K562 (cell line): ENCODE measurements around the gene DNAJC1. TPM values are rescaled to one million over a fixed set of nuclear protein-coding genes. Genes with fewer than 3 reads are reported as not detected.

ENCODE experiments used
- ATAC-seq: fragments of 200-7000 bp; cut with Tn5 transposase; 3 replicates; pipeline ENCODE4 v1.9.1; 2020; ENCODE audit warnings: moderate library complexity
- BruUV-seq: library from RNA; stranded (reverse); fragments of 400-500 nt; replicated peaks from 2 replicates; lab custom pipeline; 2021; lab: Mats Ljungman, UMichigan
- CTCF ChIA-PET: fragments of 300-600 bp; formaldehyde crosslinking; extraction: SDS; loops from one replicate; lab custom pipeline; 2021; ENCODE audit warnings: low intra/inter-chr PET ratio; lab: Yijun Ruan, JAX
- POLR2A ChIA-PET: fragments of 300-600, 350-650 bp; sonication (Branson Sonifier 250); formaldehyde crosslinking; extraction: SDS; loops from one replicate; lab custom pipeline; 2021; ENCODE audit warnings: antibody characterized with exemption, inconsistent platforms; lab: Yijun Ruan, JAX
- DNase-seq, 4 experiments: peaks; one replicate each; pipeline versions ENCODE4 v3.0.0 to v3.0.0-alpha.2; 2011 to 2018; ENCODE audit warnings: low spot score in 3 of 4, mixed read lengths in 3 of 4; ENCODE audit errors: extremely low read depth in 1 of 4
- FAIRE-seq: peaks from 2 replicates; lab custom pipeline; 2011; peaks lifted over from hg19 to GRCh38; lab: Jason Lieb, UNC
- H2AFZ ChIP-seq: 2 replicates; pipeline ENCODE4 v1.6.0; 2011; ENCODE audit warnings: low read depth, low read length, control low read depth, inconsistent platforms
- H3K27ac ChIP-seq: fragments of 200-600 bp; 3 replicates; pipeline ENCODE4 v1.8.0; 2011; ENCODE audit warnings: low read depth, mild to moderate bottlenecking, control low read depth, inconsistent platforms, low read length, moderate library complexity, mixed read lengths; ENCODE audit errors: extremely low read depth
- H3K27me3 ChIP-seq, 2 experiments: fragments of 300-600 bp in 1 of 2; 2 replicates in 1 of 2; 3 replicates in 1 of 2; pipeline versions ENCODE4 v1.6.0 to v1.8.0; 2011; ENCODE audit warnings: inconsistent platforms in 2 of 2, low read length in 2 of 2, mild to moderate bottlenecking in 1 of 2, mixed read lengths in 1 of 2, moderate library complexity in 1 of 2; ENCODE audit not compliant: control insufficient read depth in 2 of 2, insufficient read depth in 2 of 2
- H3K36me3 ChIP-seq: fragments of 300-600 bp; 3 replicates; pipeline ENCODE4 v1.8.0; 2011; ENCODE audit warnings: mild to moderate bottlenecking, low read length, inconsistent platforms; ENCODE audit not compliant: control insufficient read depth, insufficient read depth
- H3K4me1 ChIP-seq, 2 experiments: fragments of 200-600 bp in 1 of 2; replicated peaks in 1 of 2; 2 replicates in 1 of 2; 3 replicates in 1 of 2; pipeline versions ENCODE4 v1.5.1 to v1.8.0; 2011; ENCODE audit warnings: inconsistent platforms in 2 of 2, low read length in 2 of 2, mild to moderate bottlenecking in 1 of 2, mixed read lengths in 1 of 2, moderate library complexity in 1 of 2; ENCODE audit not compliant: control insufficient read depth in 2 of 2, insufficient read depth in 2 of 2
- H3K4me2 ChIP-seq: 2 replicates; pipeline ENCODE4 v1.6.1; 2011; ENCODE audit warnings: low read length, control low read depth, inconsistent platforms, mixed read lengths; ENCODE audit not compliant: insufficient read depth
- H3K4me3 ChIP-seq: fragments of 200-600 bp; sonication (generic), shearing (Covaris generic); 2 replicates; pipeline ENCODE4 v1.5.1; 2016; ENCODE audit warnings: control low read depth, inconsistent platforms
- H3K79me2 ChIP-seq: fragments of 200-600 bp; 3 replicates; pipeline ENCODE4 v1.8.0; 2011; ENCODE audit warnings: low read length, inconsistent platforms; ENCODE audit not compliant: control insufficient read depth, insufficient read depth
- H3K9ac ChIP-seq, 2 experiments: 2 replicates each; pipeline versions ENCODE4 v1.6.0 to v1.6.1; 2011; ENCODE audit warnings: low read depth in 2 of 2, low read length in 2 of 2, control low read depth in 1 of 2, inconsistent platforms in 1 of 2, mild to moderate bottlenecking in 1 of 2, mixed read lengths in 1 of 2; ENCODE audit not compliant: insufficient read depth in 1 of 2
- H3K9me1 ChIP-seq: one replicate; pipeline ENCODE4 v1.6.0; 2011; ENCODE audit warnings: inconsistent platforms, mild to moderate bottlenecking, low read length, moderate library complexity; ENCODE audit not compliant: control insufficient read depth, insufficient read depth
- H3K9me3 ChIP-seq: replicated peaks from 2 replicates; pipeline ENCODE4 v1.5.1; 2011; ENCODE audit warnings: low read depth, low read length, inconsistent platforms; ENCODE audit not compliant: control insufficient read depth, insufficient read depth
- H4K20me1 ChIP-seq: replicated peaks from 2 replicates; pipeline ENCODE4 v1.6.1; 2011; ENCODE audit warnings: low read length, inconsistent platforms, mixed read lengths; ENCODE audit not compliant: control insufficient read depth, insufficient read depth
- C11orf30 ChIP-seq: fragments of 450-650 bp; IDR thresholded peaks from 2 replicates; pipeline ENCODE4 v1.6.1; 2016; ENCODE audit warnings: low read depth, mild to moderate bottlenecking
- FOSL1 ChIP-seq: fragments of 200-800 bp; sonication (Bioruptor generic); conservative IDR thresholded peaks from 2 replicates; pipeline ENCODE4 v1.6.1; 2016; ENCODE audit warnings: missing genetic modification characterization, missing compliant biosample characterization
- MECOM ChIP-seq: fragments of 250-450 bp; sonication (Bioruptor Pico); IDR thresholded peaks from 2 replicates; pipeline ENCODE4 v1.8.0; 2022; ENCODE audit warnings: inconsistent platforms
- RFX1 ChIP-seq: fragments of 450-650 bp; IDR thresholded peaks from 2 replicates; pipeline ENCODE4 v1.6.1; 2016; ENCODE audit warnings: mild to moderate bottlenecking, moderate library complexity
- SMAD3 ChIP-seq: fragments of 450-650 bp; formaldehyde crosslinking; conservative IDR thresholded peaks from 2 replicates; pipeline ENCODE4 v1.4.0; 2020; ENCODE audit warnings: mild to moderate bottlenecking
- ZNF316 ChIP-seq: fragments of 450-650 bp; IDR thresholded peaks from 2 replicates; pipeline ENCODE4 v1.6.1; 2016
- WGBS: fragments of 100-300 bp; shearing (Covaris generic); methylation state at CpG from one replicate; pipeline ENCODE4 v1.1.6; 2016; ENCODE audit warnings: low coverage, mixed read lengths; ENCODE audit not compliant: insufficient coverage; ENCODE audit errors: missing lambda C conversion rate; 5-methylcytosine and 5-hydroxymethylcytosine counted together
- in situ Hi-C: fragments of 300-500 bp; cut with MboI; formaldehyde crosslinking; loops from 4 replicates; pipeline ENCODE4 v1.15.0; 2018; ENCODE audit warnings: inconsistent platforms, mixed read lengths
- intact Hi-C: fragments of 100-400 bp; cut with micrococcal nuclease; formaldehyde crosslinking; loops from 2 replicates; pipeline ENCODE4 v1.14.2; 2022
- polyA plus RNA-seq, 8 experiments: library from polyadenylated mRNA; depleted of rRNA in 4 of 8; stranded (reverse) in 5 of 8; unstranded in 3 of 8; fragments of >200 nt; fragmentation: Nextera tagmentation in 2 of 8; fragmentation: Illumina TruSeq in 1 of 8; extraction: Ambion mirVana in 2 of 8; extraction: Trizol in 1 of 8; gene quantifications; 2 replicates each; pipeline versions ENCODE4 v1.2.1 to v1.2.3, GENCODE V29; 2011 to 2014; ENCODE audit warnings: inconsistent platforms in 1 of 8, missing spikeins in 1 of 8
- total RNA-seq, 7 experiments: library from RNA; depleted of rRNA in 6 of 7; stranded (reverse); fragments of >200 nt in 6 of 7; fragmentation: Illumina TruSeq in 2 of 7; extraction: Trizol in 2 of 7; gene quantifications; 2 replicates each; pipeline versions ENCODE4 v1.2.1 to v1.2.3, GENCODE V29; 2011 to 2021; ENCODE audit warnings: low replicate concordance in 1 of 7

The DNAJC1 gene
- total and polyA plus RNA-seq, 9 of the 15 experiments (the other 6 are each of a cell fraction or from before 2014, with no cell fraction given): 5.4 to 77.6 (median 40.3) TPM

GRCh38 chr10:21740989-21741388 is 262.5 kb downstream of the DNAJC1 start:
- no peak overlapping the region for H2AFZ ChIP-seq
- no peak overlapping the region for H3K4me2 ChIP-seq
- POLR2A ChIA-PET: no interaction called here
- 88% methylated on average over 4 of the region's 4 CpGs for WGBS
- no peaks in the 10 kb centered on the region for H3K9me1 ChIP-seq
- in situ Hi-C loops: no loop called here
- no peak overlapping the region for H3K4me3 ChIP-seq
- FAIRE-seq (no peak), ATAC-seq (no peak), DNase-seq (no peak)
- peaks cover 0 to 4% of the 10 kb centered on the region in 2 experiments; a peak in 1 of 5 replicates for H3K4me1 ChIP-seq
- CTCF ChIA-PET: no interaction called here
- no TSS peak for BruUV-seq
- H3K27ac ChIP-seq: no peak overlapping the region
- no peaks in the 10 kb centered on the region for H3K79me2 ChIP-seq
- H3K9me3 ChIP-seq: no peaks in the 10 kb centered on the region
- H3K36me3 ChIP-seq: peaks cover 85% of the 10 kb centered on the region
- intact Hi-C loops: no loop called here
- no peaks in the 10 kb centered on the region for H4K20me1 ChIP-seq
- TF ChIP-seq FOSL1 (tag) (no peak), ZNF316 (peak; percentile 64), C11orf30 (peak; percentile 52)
- H3K9ac ChIP-seq: no peak overlapping the region
- no peaks in the 10 kb centered on the region for H3K27me3 ChIP-seq

GRCh38 chr10:21737106-21737505 is 266.4 kb downstream of the DNAJC1 start:
- no peak for ATAC-seq
- CTCF ChIA-PET: no interaction called here
- H3K4me1 ChIP-seq: no peaks in the 10 kb centered on the region
- in situ Hi-C loops: loop anchor here (5.0 kb wide), 2 partner anchors 230 to 455 kb away; no protein-coding TSS in a partner anchor
- FAIRE-seq: no peak
- DNase-seq: no peak
- no peak overlapping the region for H3K4me2 ChIP-seq
- POLR2A ChIA-PET: no interaction called here
- no peaks in the 10 kb centered on the region for H4K20me1 ChIP-seq
- no peaks in the 10 kb centered on the region for H3K27me3 ChIP-seq
- TF ChIP-seq MECOM (CRISPR knock-in tag) (no peak), RFX1 (no peak), SMAD3 (CRISPR knock-in tag) (no peak)
- no peaks in the 10 kb centered on the region for H3K9me3 ChIP-seq
- intact Hi-C loops: no loop called here
- H3K27ac ChIP-seq: no peak overlapping the region
- no peak overlapping the region for H3K9ac ChIP-seq
- H3K9me1 ChIP-seq: no peaks in the 10 kb centered on the region
- 90% methylated on average over 4 of the region's 4 CpGs for WGBS
- no peak overlapping the region for H2AFZ ChIP-seq
- no peak overlapping the region for H3K4me3 ChIP-seq
- H3K79me2 ChIP-seq: no peaks in the 10 kb centered on the region; the same call in 2 of the 3 replicates
- peaks cover 94% of the 10 kb centered on the region for H3K36me3 ChIP-seq
- BruUV-seq: no TSS peak
